ENCODE data around the gene CLDN10.
"Not testable (repeated sequence)": the region's sequence is repeated elsewhere in the genome, so short reads cannot be mapped to it uniquely, and the experiment has no call there.

Gene CLDN10

GRCh38 chr13:95509521-95510310 is 42.8 kb upstream of the CLDN10 start:
- no peak for TF ChIP-seq CTCF (IDR thresholded peaks at IDR 0.05)
- H3K27ac ChIP-seq, result no peak overlapping the region
- no peak for DNase-seq (ENCODE audit: low spot score)
- no peak overlapping the region for H3K4me3 ChIP-seq

- H3K27ac ChIP-seq, result no peak overlapping the region
- H3K4me3 ChIP-seq, result no peak overlapping the region
- TF ChIP-seq CTCF (IDR thresholded peaks at IDR 0.05), result no peak
- no peak for DNase-seq (ENCODE audit: low spot score)
Measured at GRCh38 chr13:95510950-95511349, 41.6 kb upstream of the CLDN10 start.

GRCh38 chr13:95512424-95512823 is 40.1 kb upstream of the CLDN10 start:
- H3K4me3 ChIP-seq, result no peak overlapping the region
- H3K27ac ChIP-seq, result no peak overlapping the region
- DNase-seq (ENCODE audit: low spot score), result no peak
- no peak for TF ChIP-seq CTCF (IDR thresholded peaks at IDR 0.05)

- no peak for DNase-seq (ENCODE audit: low spot score)
- TF ChIP-seq CTCF (IDR thresholded peaks at IDR 0.05), result no peak
- H3K4me3 ChIP-seq, result no peak overlapping the region
- no peak overlapping the region for H3K27ac ChIP-seq
Measured at GRCh38 chr13:95512957-95513356, 39.6 kb upstream of the CLDN10 start.

GRCh38 chr13:95515606-95516005 is 36.9 kb upstream of the CLDN10 start:
- H3K4me3 ChIP-seq, result not testable (repeated sequence)

GRCh38 chr13:95516021-95516420 is 36.5 kb upstream of the CLDN10 start:
- Histone ChIP-seq H3K4me3 (no peak overlapping the region), H3K27ac (no peak overlapping the region)
- no peak for TF ChIP-seq CTCF (IDR thresholded peaks at IDR 0.05)
- no peak for DNase-seq (ENCODE audit: low spot score)

More at GRCh38 chr13:95515606-95516005, 36.9 kb upstream of the CLDN10 start:
- H3K27ac ChIP-seq; DNase-seq (ENCODE audit: low spot score): not testable (repeated sequence)

- no peak for TF ChIP-seq CTCF (IDR thresholded peaks at IDR 0.05)
Measured at GRCh38 chr13:95516492-95516891, 36.0 kb upstream of the CLDN10 start.

More at GRCh38 chr13:95516492-95516891, 36.0 kb upstream of the CLDN10 start:
- no peak for DNase-seq (ENCODE audit: low spot score)
- no peak overlapping the region for H3K4me3 ChIP-seq
- no peak overlapping the region for H3K27ac ChIP-seq

All from coronary artery (tissue), 2 donors.